Measurements from ENCODE around the gene SMC5.

DNA sequence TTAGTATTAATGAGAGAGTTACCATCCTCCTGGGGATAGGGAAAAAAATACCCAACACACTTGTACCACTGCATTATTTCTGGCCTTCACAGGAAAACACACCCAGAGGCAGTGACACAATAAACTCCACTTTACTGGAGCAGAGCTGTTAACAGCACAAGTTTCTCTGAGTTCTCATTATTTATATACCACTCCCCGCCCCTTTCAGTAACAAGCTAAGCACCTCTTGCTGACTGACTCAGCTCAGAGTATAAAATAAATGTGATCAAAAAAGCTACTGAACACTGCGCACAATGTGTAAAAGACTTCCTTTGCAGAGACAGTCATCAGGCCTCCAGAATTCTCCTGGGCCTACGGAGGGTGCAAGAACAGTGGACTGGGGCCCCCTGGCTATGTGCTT, 134.1 kb downstream of the SMC5 start:
- TF ChIP-seq, protein P1, sequence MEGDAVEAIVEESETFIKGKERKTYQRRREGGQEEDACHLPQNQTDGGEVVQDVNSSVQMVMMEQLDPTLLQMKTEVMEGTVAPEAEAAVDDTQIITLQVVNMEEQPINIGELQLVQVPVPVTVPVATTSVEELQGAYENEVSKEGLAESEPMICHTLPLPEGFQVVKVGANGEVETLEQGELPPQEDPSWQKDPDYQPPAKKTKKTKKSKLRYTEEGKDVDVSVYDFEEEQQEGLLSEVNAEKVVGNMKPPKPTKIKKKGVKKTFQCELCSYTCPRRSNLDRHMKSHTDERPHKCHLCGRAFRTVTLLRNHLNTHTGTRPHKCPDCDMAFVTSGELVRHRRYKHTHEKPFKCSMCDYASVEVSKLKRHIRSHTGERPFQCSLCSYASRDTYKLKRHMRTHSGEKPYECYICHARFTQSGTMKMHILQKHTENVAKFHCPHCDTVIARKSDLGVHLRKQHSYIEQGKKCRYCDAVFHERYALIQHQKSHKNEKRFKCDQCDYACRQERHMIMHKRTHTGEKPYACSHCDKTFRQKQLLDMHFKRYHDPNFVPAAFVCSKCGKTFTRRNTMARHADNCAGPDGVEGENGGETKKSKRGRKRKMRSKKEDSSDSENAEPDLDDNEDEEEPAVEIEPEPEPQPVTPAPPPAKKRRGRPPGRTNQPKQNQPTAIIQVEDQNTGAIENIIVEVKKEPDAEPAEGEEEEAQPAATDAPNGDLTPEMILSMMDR (IDR thresholded peaks at IDR 0.05; ENCODE audit: insufficient read depth, low read depth, low read length), result no peak
- TF ChIP-seq EZH2 (IDR thresholded peaks at IDR 0.05; ENCODE audit: insufficient read depth, low read length), result no peak
